Placental epithelial cell (primary cell): ENCODE data around the gene OR5AP2. TPM values are rescaled to one million over a fixed set of nuclear protein-coding genes. Genes with fewer than 3 reads are reported as not detected.

Experiments
- small RNA-seq: library from RNA; depleted of rRNA; stranded (forward); fragments of <200 nt; gene quantifications from one replicate; pipeline ENCODE3, GENCODE V24; 2012
- total RNA-seq: library from RNA; depleted of rRNA; stranded (reverse); fragments of >200 nt; gene quantifications from 2 replicates; pipeline ENCODE4 v1.2.3, GENCODE V29; 2012

Gene OR5AP2
- total RNA-seq = 0.33 TPM in 1 of 2 replicates, not detected in the other

DNA sequence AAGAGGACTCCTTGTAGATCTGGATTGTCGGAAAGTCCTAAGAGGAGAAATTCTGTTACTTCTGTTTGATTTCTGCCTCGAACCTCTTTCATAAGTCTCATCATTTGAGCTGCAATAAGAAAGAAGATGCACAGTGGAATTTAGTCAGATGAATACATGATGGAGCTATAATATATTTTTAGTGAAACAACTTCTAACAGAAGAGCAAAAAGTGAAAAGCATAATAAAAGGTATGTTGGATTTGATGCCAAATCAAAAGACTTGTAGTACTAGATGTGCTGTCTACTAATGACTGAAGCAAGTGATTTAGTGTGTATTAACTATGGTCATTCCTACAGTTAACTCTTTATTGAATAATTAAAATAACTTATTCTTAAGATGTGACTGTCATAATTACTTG is at the start of gene OR5AP2:
Gene OR5AP2, minus strand, starts transcription at position 101 of the 400 bp plus-strand sequence. Its CDS starts 0 bp downstream, at position 101.

DNA sequence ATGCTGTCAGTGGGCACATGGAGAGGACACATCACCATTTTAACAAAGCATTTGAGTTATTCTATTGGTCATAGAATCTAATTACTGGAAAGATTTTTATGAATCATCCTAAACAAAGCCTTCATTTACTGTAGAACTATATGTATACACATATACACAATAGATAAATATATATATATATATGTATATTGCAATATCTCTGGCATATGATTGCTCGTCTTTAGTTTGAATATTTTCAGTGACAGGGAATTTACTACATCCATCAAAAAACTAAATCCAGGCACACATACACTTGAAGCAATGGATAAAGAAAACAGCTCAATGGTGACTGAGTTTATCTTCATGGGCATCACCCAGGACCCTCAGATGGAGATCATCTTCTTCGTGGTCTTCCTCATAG is 21.1 kb upstream of the OR5AP2 start, which contains the start of gene OR5AR1:
Gene OR5AR1, plus strand, starts transcription at position 301 of the 400 bp plus-strand sequence. Its CDS starts 0 bp downstream, at position 301.

Small RNA genes within 50 kb of the gene (small RNA-seq; reads per million reads assigned to genes)
- gene AP004245.1 = not detected

Other genes with a start within 250 kb of the OR5AP2 start
- gene OR5AL1, start 229.7 kb downstream of the OR5AP2 start, total RNA-seq = not detected in 2 replicates
- gene OR5M3, start 169.1 kb downstream of the OR5AP2 start, total RNA-seq = not detected in 2 replicates
- not detected in 2 replicates for gene OR5M8, start 151.1 kb downstream of the OR5AP2 start, total RNA-seq
- not detected in 2 replicates for gene OR5M11, start 99.2 kb downstream of the OR5AP2 start, total RNA-seq
- 0.33 TPM in 1 of 2 replicates, not detected in the other for gene OR5M10, start 64.7 kb downstream of the OR5AP2 start, total RNA-seq
- gene OR5M1, start 27.6 kb downstream of the OR5AP2 start, total RNA-seq = under 0.01 and 0.43 TPM in 2 replicates
- gene OR5AR1, start 21.2 kb upstream of the OR5AP2 start, total RNA-seq = not detected in 2 replicates
- gene OR9G1, start 56.7 kb upstream of the OR5AP2 start, total RNA-seq = not detected in 2 replicates
- not detected in 2 replicates for gene OR9G4, start 106.3 kb upstream of the OR5AP2 start, total RNA-seq